Esophagus squamous epithelium (tissue), 4 donors: ENCODE measurements around the gene MAML3.

Source experiments
- POLR2A ChIP-seq, 4 donors: fragments of 450-650 bp; IDR thresholded peaks; one replicate each; pipeline ENCODE4 v1.6.1; 2017; ENCODE audit warnings: antibody characterized with exemption in 4 of 4, mild to moderate bottlenecking in 4 of 4, moderate library complexity in 3 of 4
- TF ChIP-seq, protein P1 (sequence below), 6 experiments: fragments of 450-650 bp in 4 of 6; fragments of 200-600 bp in 2 of 6; sonication (generic) in 2 of 6; IDR thresholded peaks; one replicate each; pipeline ENCODE4 v1.5.1; 2016 to 2019; ENCODE audit warnings: antibody characterized with exemption in 6 of 6, mild to moderate bottlenecking in 4 of 6, moderate library complexity in 4 of 6

- TF ChIP-seq, protein P1, sequence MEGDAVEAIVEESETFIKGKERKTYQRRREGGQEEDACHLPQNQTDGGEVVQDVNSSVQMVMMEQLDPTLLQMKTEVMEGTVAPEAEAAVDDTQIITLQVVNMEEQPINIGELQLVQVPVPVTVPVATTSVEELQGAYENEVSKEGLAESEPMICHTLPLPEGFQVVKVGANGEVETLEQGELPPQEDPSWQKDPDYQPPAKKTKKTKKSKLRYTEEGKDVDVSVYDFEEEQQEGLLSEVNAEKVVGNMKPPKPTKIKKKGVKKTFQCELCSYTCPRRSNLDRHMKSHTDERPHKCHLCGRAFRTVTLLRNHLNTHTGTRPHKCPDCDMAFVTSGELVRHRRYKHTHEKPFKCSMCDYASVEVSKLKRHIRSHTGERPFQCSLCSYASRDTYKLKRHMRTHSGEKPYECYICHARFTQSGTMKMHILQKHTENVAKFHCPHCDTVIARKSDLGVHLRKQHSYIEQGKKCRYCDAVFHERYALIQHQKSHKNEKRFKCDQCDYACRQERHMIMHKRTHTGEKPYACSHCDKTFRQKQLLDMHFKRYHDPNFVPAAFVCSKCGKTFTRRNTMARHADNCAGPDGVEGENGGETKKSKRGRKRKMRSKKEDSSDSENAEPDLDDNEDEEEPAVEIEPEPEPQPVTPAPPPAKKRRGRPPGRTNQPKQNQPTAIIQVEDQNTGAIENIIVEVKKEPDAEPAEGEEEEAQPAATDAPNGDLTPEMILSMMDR (IDR thresholded peaks at IDR 0.05): no peak
- no peak for TF ChIP-seq POLR2A (IDR thresholded peaks at IDR 0.05)
Observed at GRCh38 chr4:139686988-139687387, 467.0 kb downstream of the MAML3 start.
